HG03103 (cell line): ENCODE results near the gene DLX2.

Source experiments
- ATAC-seq: cut with Tn5 transposase; IDR thresholded peaks from one replicate; pipeline ENCODE4 v1.9.1; 2021; ENCODE audit warnings: low read depth; ENCODE audit not compliant: unreplicated experiment

DLX2 gene

DNA sequence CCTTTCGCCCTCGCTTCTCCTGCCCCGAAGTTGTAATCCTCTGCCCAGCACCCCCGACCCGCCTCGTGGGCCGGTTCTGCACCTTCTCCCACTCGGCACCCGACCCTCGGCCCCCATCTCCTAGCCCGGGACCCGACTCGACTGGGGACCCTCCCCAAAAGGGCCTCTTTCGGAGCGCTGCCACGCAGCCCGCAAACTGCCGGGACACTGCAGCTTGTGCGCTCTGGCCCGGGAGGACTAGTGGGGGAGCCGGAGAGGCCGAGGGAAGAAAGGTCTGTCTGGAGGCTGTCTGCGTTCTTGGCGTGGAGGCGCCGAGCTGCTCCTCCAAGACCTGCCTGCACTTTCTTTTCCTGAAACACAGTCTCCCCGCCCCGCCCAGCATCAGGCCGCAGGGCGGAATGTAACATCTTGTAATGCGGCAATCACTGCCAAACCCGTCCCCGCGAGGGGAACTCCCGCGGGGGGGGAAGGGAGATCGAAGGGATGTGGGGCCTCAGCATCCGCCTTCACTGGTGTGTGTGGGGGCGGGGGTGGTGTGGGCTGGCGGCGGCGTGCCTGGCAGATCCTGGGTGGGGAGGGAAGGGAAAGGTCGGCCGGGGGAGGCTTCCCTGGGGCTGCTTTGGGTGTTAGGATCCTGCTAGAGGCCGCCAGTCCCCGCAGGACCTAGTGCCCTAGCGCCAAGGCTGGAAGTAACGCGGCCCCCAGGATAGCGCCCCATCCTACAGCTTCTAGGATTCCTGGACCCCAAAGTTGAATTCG is 7.4 kb downstream of the DLX2 start:
- ATAC-seq = no peak

DNA sequence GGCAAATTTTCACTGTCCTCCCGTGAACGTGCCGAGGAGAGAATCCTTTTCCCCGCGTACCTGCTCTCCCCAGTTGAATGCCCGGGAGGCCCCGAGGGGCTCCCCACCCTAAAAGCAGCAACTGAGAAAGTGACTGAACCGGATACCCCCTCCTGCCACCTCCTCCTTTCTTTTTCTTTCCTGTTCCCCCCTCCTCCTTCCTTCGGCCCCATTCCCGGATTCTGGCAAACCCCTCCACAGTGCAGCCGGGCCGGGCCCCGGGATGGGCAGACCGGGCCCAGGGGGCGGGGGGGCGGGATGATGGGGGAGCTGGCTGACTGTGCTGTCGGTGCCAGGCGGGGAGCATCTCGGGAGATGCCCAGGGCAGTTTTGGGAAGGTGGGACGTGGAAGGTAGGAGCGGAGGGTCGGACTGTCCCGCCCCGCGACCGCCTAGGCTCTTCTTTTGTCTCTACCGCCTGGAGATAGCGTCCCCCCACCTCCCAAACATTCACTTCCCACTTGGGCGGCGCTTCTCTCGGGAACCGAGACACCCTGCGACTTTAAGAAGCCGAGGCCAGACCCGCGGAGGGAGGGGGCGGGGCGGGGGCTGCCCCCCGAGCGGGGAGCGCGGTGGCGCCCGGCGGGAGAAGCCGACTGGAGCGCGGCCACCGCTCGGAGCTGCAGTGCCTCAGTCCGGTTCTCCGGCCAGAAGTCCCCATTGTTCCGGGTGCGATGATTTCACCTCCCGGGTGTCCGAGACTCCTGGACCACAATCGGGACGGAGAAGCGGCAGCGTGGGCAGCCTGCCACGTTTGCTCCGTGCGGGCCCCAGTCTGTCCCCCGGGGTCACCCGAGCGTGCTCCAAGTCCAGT is 8.2 kb downstream of the DLX2 start:
- no peak for ATAC-seq

DNA sequence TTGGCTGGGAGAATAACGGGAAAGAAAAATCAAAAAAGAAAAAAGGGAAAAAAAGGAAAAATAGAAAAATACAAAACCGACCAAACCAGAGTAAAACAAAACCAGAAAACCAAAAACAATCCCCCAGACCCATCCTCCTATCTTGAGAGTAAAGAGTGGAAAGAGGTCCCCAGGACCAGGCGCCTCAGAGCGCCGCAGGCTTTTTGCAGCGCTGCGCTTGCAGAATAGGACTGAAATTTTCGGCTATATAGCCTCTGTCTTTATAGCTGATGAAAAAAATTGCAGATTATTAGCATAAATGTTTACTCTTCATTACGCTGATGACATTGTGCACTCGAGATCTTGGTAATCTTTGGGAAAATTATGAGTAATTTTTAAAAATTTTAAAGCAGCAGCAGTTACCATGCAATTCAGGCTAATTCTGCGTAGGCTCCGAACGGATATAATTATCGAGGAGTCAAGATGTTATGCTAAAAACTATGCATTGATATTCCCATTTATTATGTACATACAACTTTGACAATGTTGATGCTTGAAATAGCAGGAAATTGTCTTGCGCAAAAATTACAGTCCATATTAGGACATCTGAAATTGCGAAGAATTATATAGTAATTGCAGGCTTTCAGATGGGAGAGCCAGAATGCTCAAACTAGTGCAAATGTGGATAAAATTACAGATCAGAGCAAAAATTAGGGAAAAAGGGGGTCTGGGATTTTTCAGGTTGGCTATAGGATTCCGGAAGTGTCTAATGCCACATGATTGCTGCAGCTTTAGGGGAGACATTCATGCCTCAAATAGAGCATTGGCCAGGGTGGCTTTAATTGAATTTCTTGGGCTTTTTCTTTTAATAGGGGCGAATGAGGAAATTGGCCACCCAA is 9.0 kb downstream of the DLX2 start:
- no peak for ATAC-seq

DNA sequence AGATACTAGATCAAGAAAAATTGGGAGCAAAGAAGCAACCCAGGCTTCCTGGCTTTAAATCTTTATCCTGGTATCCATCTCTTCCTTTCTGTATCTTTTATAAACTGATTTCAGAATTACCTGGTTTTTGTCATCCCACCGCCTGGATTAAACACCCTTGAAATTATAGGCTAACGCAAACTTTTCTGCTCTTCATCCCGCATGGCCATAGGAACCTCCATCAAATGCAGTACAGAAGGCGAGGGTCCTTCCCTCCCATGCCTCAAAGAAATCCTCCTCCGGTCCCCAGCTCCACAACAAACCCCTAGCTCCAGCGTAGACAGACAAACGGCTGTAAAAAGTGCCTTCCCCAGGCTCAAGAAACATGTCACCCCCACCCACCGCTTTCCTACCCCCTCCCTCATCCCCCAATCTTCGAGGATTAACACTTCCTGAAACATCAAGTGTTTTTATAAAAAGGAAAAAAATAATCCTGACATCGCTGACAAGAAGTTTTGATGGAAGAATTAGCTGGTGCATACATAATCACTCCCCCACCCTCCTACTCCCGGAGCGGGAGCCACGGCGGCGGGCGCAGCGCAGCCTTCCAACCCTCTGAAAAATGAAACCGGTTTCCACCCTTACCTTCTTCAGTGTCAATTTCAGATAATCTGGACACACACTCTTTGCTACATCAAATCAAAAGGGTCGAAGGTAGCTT is 9.8 kb downstream of the DLX2 start:
- ATAC-seq = no peak

DNA sequence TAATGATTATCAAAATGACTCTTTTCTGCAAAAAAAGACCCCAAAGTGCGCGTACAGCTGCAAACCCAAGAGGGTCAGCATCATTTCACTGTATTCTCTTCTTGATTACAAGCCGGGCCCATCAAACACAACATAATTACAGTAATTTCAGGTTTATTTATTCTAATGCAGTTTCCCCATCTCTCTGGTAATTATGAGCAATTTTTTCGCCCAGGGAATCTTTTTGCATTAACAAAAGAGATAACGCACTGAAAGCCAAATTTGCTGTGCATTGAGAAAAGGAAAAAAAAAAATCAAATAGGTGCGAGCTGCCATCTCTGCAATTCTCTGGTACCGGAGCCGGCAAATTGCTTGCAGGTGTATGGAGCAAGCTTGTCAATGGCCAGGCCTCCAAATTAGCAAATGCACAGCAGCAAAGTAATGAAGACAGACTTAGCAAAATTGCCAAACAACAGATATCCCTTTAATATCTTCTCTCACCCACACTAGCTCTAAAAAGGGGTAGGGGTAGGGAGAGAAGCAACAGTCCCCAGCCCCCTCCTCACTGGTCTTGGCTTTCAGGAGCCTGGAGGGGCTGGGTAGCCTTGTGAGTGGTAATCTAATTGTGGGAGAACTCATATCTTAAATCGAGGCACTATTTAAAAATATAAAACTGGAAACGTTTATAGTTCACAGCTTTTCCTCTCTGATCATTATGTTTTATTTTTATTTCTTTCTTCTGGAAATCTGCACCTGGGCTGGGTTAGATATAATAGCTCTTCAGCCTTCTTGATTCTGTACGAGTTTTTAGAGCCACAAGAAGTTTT is 10.7 kb downstream of the DLX2 start:
- ATAC-seq = no peak

DNA sequence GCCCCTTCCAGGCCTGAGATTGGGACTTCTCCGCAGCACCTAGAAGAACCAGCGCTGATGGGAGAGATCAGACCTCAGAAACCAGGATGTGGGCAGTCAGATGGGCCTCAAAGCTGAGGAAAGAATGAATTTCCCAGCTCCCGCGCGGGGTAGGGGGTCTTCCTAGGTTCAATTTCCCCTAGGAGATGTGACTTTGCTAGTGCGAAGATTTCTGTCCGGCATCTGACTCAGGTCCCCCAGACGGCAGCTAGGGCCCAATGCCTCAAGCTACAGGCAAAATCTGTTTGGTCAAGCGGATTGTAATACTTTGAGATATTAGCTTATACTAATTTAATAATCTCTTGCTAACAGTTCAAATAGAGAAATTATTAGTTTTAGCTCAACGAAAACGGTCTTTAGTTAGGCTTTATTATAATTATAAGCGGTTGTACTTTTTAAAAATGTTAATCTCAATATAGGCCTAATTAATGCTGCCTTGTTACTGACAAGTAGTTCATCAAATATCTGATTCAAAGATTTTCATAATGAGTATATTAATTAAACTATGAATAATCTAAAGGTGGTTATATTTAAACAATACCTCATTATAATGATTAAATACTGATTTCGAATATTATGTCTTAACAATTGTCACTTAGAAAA is 11.6 kb downstream of the DLX2 start:
- no peak for ATAC-seq

DNA sequence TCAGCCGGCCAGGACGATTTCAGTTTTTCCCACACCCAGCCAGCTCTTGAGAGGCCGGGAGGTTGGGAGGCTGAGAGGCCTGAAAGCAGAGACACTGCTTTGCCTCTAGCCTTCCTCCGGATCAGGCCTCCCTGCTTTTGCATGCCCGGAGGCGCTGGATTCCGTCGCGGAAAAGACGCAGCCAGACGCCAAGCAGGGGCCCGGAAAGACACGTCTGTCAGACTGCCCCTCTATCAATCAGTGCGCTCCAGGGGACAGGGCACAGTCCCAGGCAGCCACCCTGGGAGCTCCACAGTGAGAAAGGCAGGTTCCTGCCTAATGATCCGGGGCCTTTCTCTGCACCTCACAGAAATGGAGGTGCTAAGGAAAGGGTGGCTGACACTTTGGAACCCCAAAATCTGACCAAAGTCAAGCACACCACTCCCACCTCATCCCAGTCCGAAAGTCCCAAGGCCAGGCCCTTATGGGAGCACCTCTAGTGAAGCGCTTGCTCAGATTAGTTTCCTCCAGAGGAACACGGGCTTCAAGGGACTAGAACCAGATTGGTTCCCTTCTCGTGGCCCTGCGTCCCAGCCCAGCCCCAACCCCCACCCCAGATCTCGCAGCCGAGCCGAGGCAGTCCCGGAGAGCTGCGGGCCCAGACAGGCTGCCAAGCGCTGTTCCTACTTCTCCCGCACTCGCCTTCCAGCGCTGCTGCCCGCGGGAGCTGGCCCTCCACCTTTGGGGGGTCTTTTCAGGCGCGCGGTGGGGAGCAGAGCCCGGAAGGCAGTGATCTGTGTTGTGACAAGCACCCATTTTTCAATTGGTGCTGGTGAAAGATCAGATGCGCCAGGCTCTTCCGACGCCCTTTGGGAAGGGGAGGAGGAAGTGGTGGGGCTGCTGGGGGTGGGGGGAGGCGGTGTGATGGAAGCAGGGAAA is 12.4 kb downstream of the DLX2 start:
- no peak for ATAC-seq

DNA sequence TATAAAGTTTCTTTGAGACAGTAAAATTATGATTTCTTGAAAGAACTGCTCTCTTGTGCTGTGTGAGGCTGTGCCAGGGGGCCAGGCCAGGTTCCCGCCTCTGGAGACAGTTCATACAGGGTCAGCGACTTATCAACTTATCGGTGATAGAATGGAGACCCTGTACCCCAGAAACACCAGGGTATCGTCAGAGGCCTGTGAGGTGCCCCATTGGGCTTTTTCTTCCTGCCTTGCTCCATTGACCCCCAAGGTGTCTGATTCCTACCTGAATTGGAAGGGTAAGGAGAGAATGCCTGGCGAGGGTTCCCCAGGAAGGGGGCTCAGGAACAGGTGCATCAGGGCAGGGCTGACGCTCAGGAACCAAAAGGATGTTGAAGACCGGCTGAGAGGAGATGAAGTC is 13.1 kb downstream of the DLX2 start:
- no peak for ATAC-seq

DNA sequence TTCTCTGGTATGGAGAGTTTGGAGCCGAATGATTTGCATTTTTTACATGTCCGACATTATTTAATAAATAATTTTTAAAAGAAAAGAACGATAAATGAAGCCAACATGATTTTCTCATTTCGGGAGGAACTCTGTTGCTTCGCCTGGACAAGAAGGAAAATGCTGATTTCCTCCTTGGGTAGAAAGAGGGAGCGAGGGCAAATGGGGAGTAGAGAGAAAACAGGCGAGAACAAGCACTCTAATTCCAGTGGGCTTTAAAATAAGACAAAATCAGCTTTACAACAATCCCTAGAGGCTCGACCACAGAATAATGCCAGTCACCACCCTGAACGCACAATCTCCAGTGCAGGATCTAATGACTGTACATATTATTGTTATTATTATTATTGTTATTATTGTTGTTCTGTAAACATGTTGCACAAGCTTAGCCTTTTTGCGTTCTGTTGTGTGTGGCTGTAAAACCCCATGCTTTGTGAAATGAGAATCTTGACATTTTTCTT is 13.6 kb downstream of the DLX2 start:
- ATAC-seq = no peak

DNA sequence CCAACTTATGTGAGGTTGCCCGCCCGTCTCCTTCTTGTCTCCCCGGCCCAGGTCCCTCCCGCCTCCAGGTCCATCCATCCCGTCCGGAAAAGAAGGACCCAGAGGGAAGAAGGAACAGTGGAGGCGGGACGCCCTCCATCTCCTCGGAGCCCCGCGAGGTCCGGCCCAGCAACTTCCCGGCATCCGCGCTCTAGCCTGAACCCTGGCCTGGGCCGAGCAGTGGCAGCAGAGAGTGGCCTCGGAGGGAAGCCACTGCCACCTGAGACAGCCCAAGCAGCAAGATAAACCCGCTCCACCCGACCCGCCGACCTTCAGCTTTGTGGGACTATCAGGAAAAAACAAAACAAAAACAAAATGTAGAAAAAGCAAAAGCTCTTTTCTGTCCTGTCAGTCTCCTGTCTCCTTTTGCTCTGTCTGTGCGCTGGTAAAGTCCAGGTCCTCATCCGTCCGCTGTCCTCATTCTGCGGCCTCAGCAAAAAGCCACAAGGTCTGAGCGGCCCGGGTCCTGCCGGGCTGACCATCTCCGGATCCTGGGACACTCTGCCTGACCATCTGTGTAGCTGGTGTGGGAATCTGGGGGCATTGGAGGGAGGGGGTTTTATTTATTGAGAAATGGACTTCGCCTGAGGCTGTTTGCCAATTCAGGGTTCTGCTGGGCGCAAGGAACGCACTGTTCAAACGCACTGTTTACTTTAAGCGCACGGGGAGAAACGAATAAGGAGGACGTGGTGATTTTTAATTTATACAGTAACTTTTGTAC is 14.3 kb downstream of the DLX2 start:
- ATAC-seq = no peak

DNA sequence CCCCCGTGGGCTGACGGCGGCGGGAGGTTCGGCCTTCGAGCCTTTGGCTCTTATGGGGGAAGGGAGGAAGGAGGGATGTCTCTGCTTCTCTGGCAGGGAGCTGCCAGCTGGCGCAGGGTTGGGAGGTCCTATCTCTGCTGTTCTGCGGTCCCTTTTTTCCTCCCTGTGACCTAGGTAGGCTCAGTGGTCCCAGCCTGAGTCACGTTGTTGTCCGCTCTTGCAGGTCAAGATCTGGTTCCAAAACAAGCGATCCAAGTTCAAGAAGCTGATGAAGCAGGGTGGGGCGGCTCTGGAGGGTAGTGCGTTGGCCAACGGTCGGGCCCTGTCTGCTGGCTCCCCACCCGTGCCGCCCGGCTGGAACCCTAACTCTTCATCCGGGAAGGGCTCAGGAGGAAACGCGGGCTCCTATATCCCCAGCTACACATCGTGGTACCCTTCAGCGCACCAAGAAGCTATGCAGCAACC is 14.9 kb downstream of the DLX2 start:
- ATAC-seq = no peak

DNA sequence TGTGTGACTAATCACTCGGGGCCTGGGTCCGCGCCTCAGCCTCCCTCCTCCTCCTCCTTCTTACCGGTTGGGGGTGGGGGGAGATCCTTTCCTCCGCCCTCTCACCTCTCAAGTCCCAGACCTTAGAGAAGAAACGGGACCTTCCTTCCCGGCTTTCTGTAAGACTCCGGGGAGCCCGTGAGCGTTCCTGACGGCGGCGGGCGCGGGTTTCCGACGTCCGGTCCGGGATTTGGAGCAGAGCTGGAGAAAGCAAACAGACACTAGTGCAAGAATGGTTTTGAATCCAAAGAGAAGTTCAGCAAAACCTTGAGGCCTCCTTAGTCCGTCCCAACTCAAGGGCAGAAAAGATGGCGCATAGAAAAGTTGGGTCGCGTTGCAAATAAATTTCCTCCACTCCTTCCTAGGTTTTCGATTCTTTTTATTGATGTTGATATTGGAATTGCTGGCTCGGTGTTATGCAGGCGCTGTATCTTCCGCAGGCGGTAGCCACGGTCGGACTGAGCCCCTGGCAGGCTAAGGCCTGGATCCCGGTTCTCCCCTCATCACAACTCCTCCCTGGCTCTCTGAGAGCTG is 15.4 kb downstream of the DLX2 start:
- ATAC-seq = no peak

DNA sequence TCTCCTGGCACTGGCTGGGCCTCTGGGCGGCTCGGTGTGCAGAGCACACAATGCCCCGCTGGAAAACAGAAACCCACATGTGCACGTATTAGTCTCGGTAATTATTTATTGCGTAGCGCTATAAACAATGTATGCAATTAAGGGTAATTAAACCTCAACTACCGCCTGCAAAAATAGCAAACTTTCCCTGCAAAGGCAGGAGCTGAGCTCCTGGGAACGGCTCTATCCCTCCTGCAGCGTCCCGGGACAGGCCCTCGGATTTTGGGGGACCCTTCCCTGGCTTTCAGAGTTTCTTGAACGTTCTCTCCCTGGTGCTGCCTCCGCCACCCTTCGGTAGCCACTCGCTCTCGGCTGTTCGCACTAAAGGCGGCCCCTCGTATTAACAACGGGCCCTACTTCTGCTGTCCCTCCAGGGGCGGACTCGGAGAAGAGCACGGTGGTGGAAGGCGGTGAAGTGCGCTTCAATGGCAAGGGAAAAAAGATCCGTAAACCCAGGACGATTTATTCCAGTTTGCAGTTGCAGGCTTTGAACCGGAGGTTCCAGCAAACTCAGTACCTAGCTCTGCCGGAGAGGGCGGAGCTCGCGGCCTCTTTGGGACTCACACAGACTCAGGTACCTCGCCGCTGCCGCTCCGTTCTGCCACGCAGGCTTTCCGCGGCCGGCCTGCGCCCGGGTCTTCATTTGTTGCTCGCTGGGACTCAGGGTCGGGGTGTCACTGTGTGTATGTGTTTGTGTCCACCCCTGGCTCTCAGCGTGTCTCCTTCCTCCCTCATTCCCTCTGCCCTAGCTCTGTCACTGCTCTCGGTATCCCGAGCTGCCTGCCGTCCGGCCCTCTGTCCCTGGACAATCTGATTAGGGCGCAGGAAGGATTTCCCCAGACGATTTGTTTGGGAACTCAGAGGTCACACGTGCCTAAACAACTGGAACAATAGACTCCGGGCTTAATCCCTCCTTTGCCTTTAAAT is 16.2 kb downstream of the DLX2 start:
- no peak for ATAC-seq

DNA sequence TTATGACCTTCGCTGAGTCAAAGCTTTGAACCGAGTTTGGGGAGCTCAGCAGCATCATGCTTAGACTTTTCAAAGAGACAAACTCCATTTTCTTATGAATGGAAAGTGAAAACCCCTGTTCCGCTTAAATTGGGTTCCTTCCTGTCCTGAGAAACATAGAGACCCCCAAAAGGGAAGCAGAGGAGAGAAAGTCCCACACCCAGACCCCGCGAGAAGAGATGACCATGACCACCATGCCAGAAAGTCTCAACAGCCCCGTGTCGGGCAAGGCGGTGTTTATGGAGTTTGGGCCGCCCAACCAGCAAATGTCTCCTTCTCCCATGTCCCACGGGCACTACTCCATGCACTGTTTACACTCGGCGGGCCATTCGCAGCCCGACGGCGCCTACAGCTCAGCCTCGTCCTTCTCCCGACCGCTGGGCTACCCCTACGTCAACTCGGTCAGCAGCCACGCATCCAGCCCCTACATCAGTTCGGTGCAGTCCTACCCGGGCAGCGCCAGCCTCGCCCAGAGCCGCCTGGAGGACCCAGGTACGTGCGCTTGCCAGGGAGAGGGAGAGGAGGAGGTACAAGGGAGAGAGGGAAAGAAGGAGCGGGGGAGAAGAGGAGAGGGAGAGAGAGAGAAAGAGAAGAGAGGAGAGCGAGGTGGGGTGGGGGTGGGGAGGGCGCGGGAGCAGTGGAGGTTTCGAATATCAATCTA is 17.1 kb downstream of the DLX2 start, which contains the start of gene DLX1:
Gene DLX1 (plus strand): TSS at position 48 of the 700 bp plus-strand sequence. CDS start 171 bp downstream, at position 219.
- no peak for ATAC-seq
